IPS-18a (cell line): Measurements from ENCODE around the gene USP40.

Experiments
- H3K27ac ChIP-seq: one replicate; pipeline ENCODE4 v1.5.1; 2013; ENCODE audit warnings: low read length
- H3K27me3 ChIP-seq: one replicate; pipeline ENCODE4 v1.6.1; 2013; ENCODE audit warnings: mild to moderate bottlenecking, low read length; ENCODE audit not compliant: control insufficient read depth, insufficient read depth
- H3K36me3 ChIP-seq: one replicate; pipeline ENCODE4 v1.6.1; 2013; ENCODE audit warnings: low read depth, low read length; ENCODE audit not compliant: control insufficient read depth
- H3K4me1 ChIP-seq: one replicate; pipeline ENCODE4 v1.6.1; 2013; ENCODE audit warnings: low read depth, low read length; ENCODE audit not compliant: control insufficient read depth
- H3K4me3 ChIP-seq: one replicate; pipeline ENCODE4 v1.5.1; 2013; ENCODE audit warnings: low read length
- H3K9ac ChIP-seq: one replicate; pipeline ENCODE4 v1.6.1; 2013; ENCODE audit warnings: mild to moderate bottlenecking, low read length, moderate library complexity
- H3K9me3 ChIP-seq: one replicate; pipeline ENCODE4 v1.6.1; 2013; ENCODE audit warnings: low read depth, low read length; ENCODE audit not compliant: control insufficient read depth

The USP40 gene

GRCh38 chr2:233451950-233452349, 114.6 kb downstream of the USP40 start:
- Histone ChIP-seq H3K9me3 (no peaks in the 10 kb centered on the region), H3K9ac (no peak overlapping the region), H3K4me1 (peaks cover 7% of the 10 kb centered on the region), H3K4me3 (no peak overlapping the region), H3K27ac (no peak overlapping the region), H3K36me3 (peaks cover 14% of the 10 kb centered on the region), H3K27me3 (no peaks in the 10 kb centered on the region)

DNA sequence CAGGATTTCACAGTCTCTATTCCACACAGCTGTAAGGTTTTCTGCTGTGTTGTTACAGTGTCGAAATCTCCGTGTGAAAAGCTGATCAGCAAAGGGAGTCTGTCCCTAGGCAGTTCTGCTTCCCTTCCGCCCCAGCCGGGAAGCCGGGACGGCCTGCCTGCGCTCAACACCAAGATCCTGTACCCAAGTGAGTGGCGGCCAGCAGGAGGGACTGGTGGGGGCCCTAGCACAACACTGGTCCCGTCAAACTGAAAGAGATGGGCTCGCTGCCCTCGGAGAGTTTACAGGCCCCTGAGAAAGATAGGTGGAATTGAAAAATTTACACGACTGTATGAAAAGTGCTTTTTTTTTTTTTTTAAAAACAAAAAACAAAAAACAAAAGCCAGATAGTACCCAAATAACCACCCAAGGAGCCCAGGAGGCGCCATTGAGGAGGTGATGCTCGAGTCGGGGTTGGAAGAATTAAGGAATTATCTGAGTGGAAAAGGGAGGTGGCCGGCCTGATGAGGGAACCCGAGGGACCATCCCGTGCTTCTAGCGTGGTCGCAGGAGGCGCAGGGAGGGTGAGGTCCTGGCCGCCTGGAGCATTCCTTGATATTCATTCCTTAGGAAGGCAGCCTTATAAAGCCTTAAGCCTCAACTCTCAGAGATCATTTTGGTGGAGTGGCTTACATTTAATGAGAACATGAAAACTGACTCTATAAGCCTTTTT, 115.6 kb downstream of the USP40 start:
- Histone ChIP-seq H3K27me3 (no peaks in the 10 kb centered on the region), H3K4me3 (no peak overlapping the region), H3K36me3 (peaks cover 11% of the 10 kb centered on the region), H3K27ac (no peak overlapping the region), H3K9ac (no peak overlapping the region), H3K9me3 (no peaks in the 10 kb centered on the region), H3K4me1 (peaks cover 7% of the 10 kb centered on the region)

DNA sequence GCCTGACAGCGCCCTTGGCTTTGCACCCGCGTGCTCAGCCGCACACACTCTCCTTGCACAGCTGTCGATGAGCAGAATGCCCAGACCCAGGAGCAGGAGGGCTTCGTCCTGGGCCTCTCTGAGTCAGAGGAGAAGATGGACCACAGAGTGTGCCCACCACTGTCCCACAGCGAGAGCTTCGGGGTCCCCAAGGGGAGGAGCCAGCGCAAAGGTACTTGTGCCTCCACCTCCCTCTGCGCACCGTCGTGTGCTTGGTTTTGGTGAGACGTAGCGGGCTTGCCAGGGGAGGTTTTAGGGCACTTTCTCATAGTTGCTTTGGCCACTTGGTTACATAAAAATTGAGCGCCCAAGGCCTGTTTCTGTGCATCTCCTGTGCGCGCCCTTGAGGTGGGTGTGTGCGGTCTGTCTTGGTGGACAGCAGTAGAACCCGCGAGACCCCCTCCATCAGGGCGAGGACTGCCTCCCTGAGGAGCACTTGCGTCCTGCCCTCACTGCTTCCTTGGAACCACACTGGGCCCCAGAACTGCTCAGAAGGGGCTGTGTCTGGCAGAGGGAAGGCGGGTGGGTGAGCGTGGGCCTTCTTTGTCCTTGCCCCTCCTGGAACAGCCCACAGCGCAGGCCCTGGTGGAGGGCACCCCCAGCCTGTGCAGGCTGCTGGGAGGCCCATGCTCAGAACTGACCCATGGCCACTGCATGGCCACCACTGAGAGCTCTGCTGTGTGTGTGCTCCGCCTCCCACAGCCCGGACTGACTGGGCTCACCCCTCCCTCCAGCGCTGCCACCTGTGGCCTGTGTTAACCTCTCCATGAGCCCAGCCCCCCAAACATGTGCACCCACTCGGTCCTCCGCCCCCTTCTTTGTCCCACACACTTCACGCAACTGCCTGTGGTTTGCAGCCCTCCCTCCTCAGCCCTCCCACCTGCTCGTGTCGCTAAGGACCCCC, 116.4 kb downstream of the USP40 start:
- H3K27me3 ChIP-seq: no peaks in the 10 kb centered on the region
- no peak overlapping the region for H3K27ac ChIP-seq
- H3K9me3 ChIP-seq: no peaks in the 10 kb centered on the region
- H3K9ac ChIP-seq: no peak overlapping the region
- H3K36me3 ChIP-seq: peaks cover 11% of the 10 kb centered on the region
- H3K4me3 ChIP-seq: no peak overlapping the region
- H3K4me1 ChIP-seq: peaks cover 7% of the 10 kb centered on the region

GRCh38 chr2:233449081-233449901, 117.3 kb downstream of the USP40 start:
- Histone ChIP-seq H3K4me1 (peaks cover 7% of the 10 kb centered on the region), H3K36me3 (peaks cover 7% of the 10 kb centered on the region), H3K9me3 (no peaks in the 10 kb centered on the region), H3K9ac (no peak overlapping the region), H3K27me3 (no peaks in the 10 kb centered on the region), H3K4me3 (no peak overlapping the region), H3K27ac (no peak overlapping the region)

DNA sequence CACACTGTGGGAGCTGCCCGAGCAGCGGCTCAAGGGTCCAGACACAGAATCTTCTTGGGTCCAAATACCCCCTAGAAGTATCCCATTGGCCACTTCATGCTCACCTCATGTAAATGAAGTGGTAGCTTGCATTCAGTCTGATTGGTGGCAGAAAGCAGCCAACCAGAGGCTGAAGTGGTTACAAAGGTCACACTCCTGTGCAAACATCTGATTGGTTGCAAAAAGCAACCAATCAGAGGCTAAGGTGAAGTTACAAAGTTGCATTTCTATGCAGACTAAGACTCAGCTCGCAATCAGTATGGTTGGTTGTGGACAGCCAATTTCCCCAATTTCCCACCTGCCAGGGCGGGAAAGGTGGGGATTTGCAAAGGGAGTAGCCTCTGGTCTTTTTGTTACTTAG, 118.0 kb downstream of the USP40 start:
- H3K27ac ChIP-seq: no peak overlapping the region
- H3K4me1 ChIP-seq: peaks cover 7% of the 10 kb centered on the region
- peaks cover 7% of the 10 kb centered on the region for H3K36me3 ChIP-seq
- H3K9ac ChIP-seq: no peak overlapping the region
- H3K9me3 ChIP-seq: no peaks in the 10 kb centered on the region
- H3K27me3 ChIP-seq: no peaks in the 10 kb centered on the region
- H3K4me3 ChIP-seq: no peak overlapping the region

- no peaks in the 10 kb centered on the region for H3K9me3 ChIP-seq
- no peaks in the 10 kb centered on the region for H3K27me3 ChIP-seq
- no peak overlapping the region for H3K9ac ChIP-seq
- H3K36me3 ChIP-seq: peaks cover 7% of the 10 kb centered on the region
- H3K27ac ChIP-seq: no peak overlapping the region
- H3K4me1 ChIP-seq: peaks cover 7% of the 10 kb centered on the region
- H3K4me3 ChIP-seq: no peak overlapping the region
These were observed 118.4 kb downstream of the USP40 start for GRCh38 chr2:233448220-233448559.

- Histone ChIP-seq H3K9me3 (no peaks in the 10 kb centered on the region), H3K9ac (no peak overlapping the region), H3K27me3 (no peaks in the 10 kb centered on the region), H3K36me3 (peaks cover 7% of the 10 kb centered on the region), H3K4me3 (no peak overlapping the region), H3K4me1 (peaks cover 7% of the 10 kb centered on the region), H3K27ac (no peak overlapping the region)
These were observed 118.9 kb downstream of the USP40 start for GRCh38 chr2:233447506-233448219.

DNA sequence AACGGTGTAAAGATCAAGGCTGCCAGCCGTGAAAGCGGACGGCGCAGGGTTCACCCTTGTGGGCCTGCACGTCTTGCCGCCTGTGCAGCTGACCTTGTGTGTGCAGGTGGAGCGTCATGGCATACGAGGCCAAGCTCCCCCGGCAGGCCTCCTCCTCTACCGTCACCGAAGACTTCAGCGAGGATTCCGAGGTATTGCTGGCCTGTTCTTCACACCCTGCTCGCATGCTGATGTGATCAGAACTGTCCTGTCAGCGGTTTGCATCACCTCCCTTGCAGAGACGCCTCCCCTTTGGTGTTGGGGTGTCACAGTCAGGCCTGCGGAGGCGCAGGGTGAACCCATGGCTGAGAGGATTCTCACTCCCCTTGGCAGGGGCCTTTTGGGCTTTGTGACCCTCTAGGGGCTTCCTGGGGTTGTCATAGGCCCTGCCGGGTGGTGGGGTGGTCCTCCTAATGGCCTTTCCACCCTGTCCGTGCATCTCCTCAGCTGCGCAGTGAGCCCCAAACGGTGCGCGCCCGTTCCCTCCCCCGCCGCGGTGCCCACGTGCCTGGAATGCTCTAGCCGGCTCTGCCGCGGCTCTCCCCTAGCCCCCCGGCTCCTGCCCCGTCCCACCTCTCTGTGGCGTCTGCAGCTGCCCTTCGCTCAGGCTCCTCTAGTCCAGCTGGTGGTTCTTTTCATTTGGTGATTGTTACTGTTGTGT, 119.8 kb downstream of the USP40 start:
- no peak overlapping the region for H3K9ac ChIP-seq
- H3K9me3 ChIP-seq: no peaks in the 10 kb centered on the region
- H3K4me1 ChIP-seq: peaks cover 7% of the 10 kb centered on the region
- H3K36me3 ChIP-seq: no peaks in the 10 kb centered on the region
- H3K27me3 ChIP-seq: no peaks in the 10 kb centered on the region
- no peak overlapping the region for H3K4me3 ChIP-seq
- no peak overlapping the region for H3K27ac ChIP-seq

DNA sequence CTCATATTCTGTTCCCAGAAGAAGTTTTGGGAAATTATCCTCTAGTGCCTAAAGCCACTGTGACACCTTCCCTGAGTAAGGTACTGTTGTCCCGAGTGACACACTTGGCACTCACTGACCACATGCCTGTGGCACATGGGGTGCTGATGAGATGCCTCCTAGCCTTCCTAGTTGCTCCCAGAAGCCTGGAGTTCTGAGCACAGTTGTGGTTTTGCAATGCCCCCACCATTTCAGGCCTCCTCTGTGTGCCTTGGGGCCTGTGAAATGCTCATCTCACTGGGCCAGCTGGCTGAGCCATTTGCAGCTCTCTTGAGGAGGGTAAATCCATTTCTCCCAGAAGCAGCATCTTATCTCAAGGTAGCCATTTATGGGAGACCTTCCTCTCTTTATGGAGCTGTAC, 120.5 kb downstream of the USP40 start:
- no peak overlapping the region for H3K9ac ChIP-seq
- no peak overlapping the region for H3K4me3 ChIP-seq
- no peak overlapping the region for H3K27ac ChIP-seq
- no peaks in the 10 kb centered on the region for H3K36me3 ChIP-seq
- H3K4me1 ChIP-seq: peaks cover 7% of the 10 kb centered on the region
- H3K27me3 ChIP-seq: no peaks in the 10 kb centered on the region
- no peaks in the 10 kb centered on the region for H3K9me3 ChIP-seq

- Histone ChIP-seq H3K36me3 (no peaks in the 10 kb centered on the region), H3K9ac (no peak overlapping the region)
These were observed 121.3 kb downstream of the USP40 start for GRCh38 chr2:233445152-233445830.

More at GRCh38 chr2:233445152-233445830, 121.3 kb downstream of the USP40 start:
- no peaks in the 10 kb centered on the region for H3K27me3 ChIP-seq
- peaks cover 7% of the 10 kb centered on the region for H3K4me1 ChIP-seq
- no peak overlapping the region for H3K4me3 ChIP-seq
- no peaks in the 10 kb centered on the region for H3K9me3 ChIP-seq
- no peak overlapping the region for H3K27ac ChIP-seq
